HFFc6 (cell line): ENCODE measurements around the gene HTT-AS. TPM values are rescaled to one million over a fixed set of nuclear protein-coding genes. Genes with fewer than 3 reads are reported as not detected.
A peak's percentile ranks its signal among the peaks of the same experiment; 100 is the strongest.

Experiments used
- DNase-seq: peaks from one replicate; pipeline ENCODE4 v3.0.0-alpha.2; 2018
- H3K27ac Mint-ChIP-seq: 2 replicates; pipeline ENCODE4 v1.8.0; 2020; ENCODE audit warnings: mild to moderate bottlenecking, mixed read lengths
- H3K27me3 Mint-ChIP-seq: 2 replicates; pipeline ENCODE4 v1.8.0; 2021; ENCODE audit warnings: mild to moderate bottlenecking, moderate library complexity, mixed read lengths; ENCODE audit not compliant: insufficient read depth
- H3K36me3 Mint-ChIP-seq: 2 replicates; pipeline ENCODE4 v1.8.0; 2021; ENCODE audit warnings: low read depth, mixed read lengths
- H3K4me1 Mint-ChIP-seq: 2 replicates; pipeline ENCODE4 v1.8.0; 2020; ENCODE audit warnings: low read depth, mixed read lengths
- H3K4me3 Mint-ChIP-seq: 2 replicates; pipeline ENCODE4 v1.8.0; 2020; ENCODE audit warnings: mild to moderate bottlenecking, moderate library complexity, mixed read lengths
- H3K9me3 Mint-ChIP-seq: 2 replicates; pipeline ENCODE4 v1.8.0; 2020; ENCODE audit warnings: mild to moderate bottlenecking, mixed read lengths
- total RNA-seq, 6 experiments: library from RNA; stranded (reverse); fragmentation: NEBNext Ultra II Directional; extraction: Animal tissue kit (Norgen Biotek cat#: 25700); gene quantifications; 2 replicates in 1 of 6; 3 replicates in 5 of 6; pipeline ENCODE4 v1.2.3, GENCODE V29; 2021
- TF ChIP-seq, protein P1 (sequence below): fragments of 200-600 bp; sonication (generic); IDR thresholded peaks from 2 replicates; pipeline ENCODE4 v1.5.0; 2021; ENCODE audit warnings: antibody characterized with exemption, mild to moderate bottlenecking

The HTT-AS gene
- total RNA-seq, 6 experiments from 2014 or later = not detected

DNA sequence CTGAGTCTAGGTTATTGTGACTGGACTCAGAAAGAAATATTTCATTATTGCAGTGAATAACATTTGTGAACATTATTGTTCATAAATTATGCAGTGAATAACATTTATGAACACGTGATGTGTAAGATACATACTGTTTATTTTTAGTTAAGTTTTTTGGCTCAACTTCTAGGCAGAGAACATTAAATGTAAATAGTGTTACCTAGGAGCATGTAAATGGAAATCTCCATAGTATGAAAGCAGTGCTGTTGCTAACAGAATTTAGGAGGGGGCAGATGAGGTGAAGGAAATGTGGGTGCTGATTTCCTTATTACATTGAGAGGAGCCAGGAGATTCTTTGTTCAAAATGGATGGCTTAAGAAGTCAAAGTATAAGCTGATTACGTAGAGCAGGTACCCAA, 45.1 kb upstream of the HTT-AS start:
- TF ChIP-seq, protein P1, sequence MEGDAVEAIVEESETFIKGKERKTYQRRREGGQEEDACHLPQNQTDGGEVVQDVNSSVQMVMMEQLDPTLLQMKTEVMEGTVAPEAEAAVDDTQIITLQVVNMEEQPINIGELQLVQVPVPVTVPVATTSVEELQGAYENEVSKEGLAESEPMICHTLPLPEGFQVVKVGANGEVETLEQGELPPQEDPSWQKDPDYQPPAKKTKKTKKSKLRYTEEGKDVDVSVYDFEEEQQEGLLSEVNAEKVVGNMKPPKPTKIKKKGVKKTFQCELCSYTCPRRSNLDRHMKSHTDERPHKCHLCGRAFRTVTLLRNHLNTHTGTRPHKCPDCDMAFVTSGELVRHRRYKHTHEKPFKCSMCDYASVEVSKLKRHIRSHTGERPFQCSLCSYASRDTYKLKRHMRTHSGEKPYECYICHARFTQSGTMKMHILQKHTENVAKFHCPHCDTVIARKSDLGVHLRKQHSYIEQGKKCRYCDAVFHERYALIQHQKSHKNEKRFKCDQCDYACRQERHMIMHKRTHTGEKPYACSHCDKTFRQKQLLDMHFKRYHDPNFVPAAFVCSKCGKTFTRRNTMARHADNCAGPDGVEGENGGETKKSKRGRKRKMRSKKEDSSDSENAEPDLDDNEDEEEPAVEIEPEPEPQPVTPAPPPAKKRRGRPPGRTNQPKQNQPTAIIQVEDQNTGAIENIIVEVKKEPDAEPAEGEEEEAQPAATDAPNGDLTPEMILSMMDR = no peak
- Mint-ChIP-seq H3K27ac (peak overlapping the region; percentile 34; the same call in 1 of the 2 replicates), H3K4me1 (peaks cover 72% of the 10 kb centered on the region), H3K36me3 (peaks cover 41% of the 10 kb centered on the region), H3K27me3 (no peaks in the 10 kb centered on the region), H3K4me3 (no peak overlapping the region), H3K9me3 (no peaks in the 10 kb centered on the region)
- no peak for DNase-seq

DNA sequence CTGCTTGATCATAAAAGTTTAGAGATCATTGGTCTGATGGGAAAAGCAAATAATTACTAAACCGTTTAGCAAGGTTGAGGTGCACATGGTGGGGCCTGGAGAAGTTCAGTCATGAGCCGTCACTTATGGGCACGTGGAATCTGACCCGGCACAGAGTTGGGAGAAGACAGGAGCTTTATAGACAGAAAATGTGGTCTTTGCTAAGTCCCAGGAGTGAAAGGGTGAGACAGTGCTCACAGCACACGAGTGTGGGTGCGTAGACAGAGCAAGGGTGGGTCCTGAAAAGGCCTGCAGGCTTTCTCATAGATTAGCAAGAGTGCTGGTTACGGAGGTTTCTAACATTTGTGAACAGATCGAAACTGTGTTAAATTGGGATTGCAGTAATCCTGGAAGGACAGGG, 44.0 kb upstream of the HTT-AS start:
- TF ChIP-seq, protein P1 = no peak
- H3K27ac Mint-ChIP-seq = no peak overlapping the region
- no peak overlapping the region for H3K4me3 Mint-ChIP-seq
- DNase-seq = no peak
- H3K4me1 Mint-ChIP-seq = peaks cover 72% of the 10 kb centered on the region
- H3K9me3 Mint-ChIP-seq = no peaks in the 10 kb centered on the region
- H3K36me3 Mint-ChIP-seq = peaks cover 46% of the 10 kb centered on the region
- no peaks in the 10 kb centered on the region for H3K27me3 Mint-ChIP-seq

DNA sequence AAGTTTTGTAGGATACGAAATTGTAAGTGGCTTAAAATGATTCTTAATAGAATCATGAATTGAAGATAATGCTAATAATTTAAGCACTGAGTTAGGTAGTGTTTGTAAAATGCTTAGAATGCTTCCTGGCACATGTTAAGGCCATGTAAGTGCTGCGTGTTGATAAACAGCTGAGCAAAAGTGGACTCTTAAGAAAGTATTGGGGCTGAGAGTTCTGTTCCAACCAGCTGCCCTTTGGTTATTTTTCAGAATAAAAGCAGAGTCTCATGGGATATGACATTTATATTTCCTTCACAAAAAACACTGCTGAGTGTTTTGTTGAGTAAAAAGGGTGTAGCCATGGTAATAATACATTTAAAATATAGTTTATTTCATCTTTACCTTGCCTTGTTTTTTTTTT, 42.6 kb upstream of the HTT-AS start:
- Mint-ChIP-seq H3K9me3 (no peaks in the 10 kb centered on the region), H3K27me3 (no peaks in the 10 kb centered on the region), H3K4me3 (no peak overlapping the region), H3K36me3 (peaks cover 48% of the 10 kb centered on the region), H3K27ac (no peak overlapping the region), H3K4me1 (peaks cover 72% of the 10 kb centered on the region)
- TF ChIP-seq, protein P1 = no peak
- DNase-seq = no peak

DNA sequence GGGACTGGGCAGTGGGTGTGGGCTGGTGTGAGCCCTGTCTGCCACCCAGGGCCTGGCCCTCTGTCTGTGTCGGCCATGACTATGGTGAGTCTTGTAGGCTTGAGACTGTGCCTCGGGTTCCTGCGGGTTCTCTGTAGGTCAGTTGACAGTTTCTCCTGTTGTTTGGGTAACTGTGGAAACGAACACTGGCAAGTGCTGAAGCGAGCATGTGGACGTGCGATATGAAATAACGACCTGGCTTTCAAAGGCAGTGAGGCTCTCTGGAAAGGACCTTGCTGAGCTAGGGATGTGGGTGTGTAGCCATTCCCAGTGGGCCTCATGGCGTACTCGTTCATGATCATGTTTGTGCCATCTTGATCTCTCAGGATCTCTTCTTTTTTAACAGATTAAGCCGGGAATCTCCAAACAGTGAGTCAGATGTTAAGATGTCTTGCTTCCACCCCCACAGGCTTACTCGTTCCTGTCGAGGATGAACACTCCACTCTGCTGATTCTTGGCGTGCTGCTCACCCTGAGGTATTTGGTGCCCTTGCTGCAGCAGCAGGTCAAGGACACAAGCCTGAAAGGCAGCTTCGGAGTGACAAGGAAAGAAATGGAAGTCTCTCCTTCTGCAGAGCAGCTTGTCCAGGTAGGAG, 41.4 kb upstream of the HTT-AS start:
- DNase-seq = peak; percentile 71

DNA sequence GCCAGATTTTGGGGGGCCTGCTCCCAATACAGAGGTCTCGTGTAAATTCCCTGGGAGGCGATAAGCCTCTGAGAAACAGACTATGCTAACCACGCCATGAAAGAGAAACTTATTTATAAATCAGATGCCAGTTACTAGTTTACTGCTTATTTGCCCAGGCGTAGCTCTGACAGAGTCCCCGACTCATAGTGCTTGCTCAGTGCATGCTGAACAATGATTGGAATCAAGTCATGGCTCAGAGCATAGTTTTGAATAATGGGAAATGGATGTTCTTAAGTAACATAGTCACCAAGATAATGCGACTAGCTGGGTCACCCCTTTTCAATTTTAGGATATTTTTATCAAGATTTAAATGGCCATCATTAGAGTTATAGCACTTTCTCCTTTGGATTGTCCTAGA, 40.0 kb upstream of the HTT-AS start:
- no peaks in the 10 kb centered on the region for H3K9me3 Mint-ChIP-seq
- peaks cover 47% of the 10 kb centered on the region for H3K36me3 Mint-ChIP-seq

More for the DNA sequence above, 41.4 kb upstream of the HTT-AS start:
- Mint-ChIP-seq H3K4me3 (peak overlapping the region; percentile 39), H3K27ac (peak overlapping the region; percentile 82), H3K36me3 (peaks cover 42% of the 10 kb centered on the region), H3K9me3 (no peaks in the 10 kb centered on the region), H3K4me1 (peaks cover 76% of the 10 kb centered on the region), H3K27me3 (peaks cover 2% of the 10 kb centered on the region; the same call in 1 of the 2 replicates)
- TF ChIP-seq, protein P1 = no peak

More for the DNA sequence above, 40.0 kb upstream of the HTT-AS start:
- Mint-ChIP-seq H3K4me1 (peaks cover 83% of the 10 kb centered on the region), H3K27ac (peak overlapping the region; percentile 84), H3K27me3 (peaks cover 2% of the 10 kb centered on the region; the same call in 1 of the 2 replicates), H3K4me3 (no peak overlapping the region)
- TF ChIP-seq, protein P1 = no peak
- peak; percentile 41 for DNase-seq
